Measurements from ENCODE around the gene MICAL3. TPM values are rescaled to one million over a fixed set of nuclear protein-coding genes. Genes with fewer than 3 reads are reported as not detected.

The MICAL3 gene
- total and polyA plus RNA-seq, 2 of the 8 experiments (the other 6 are each of a cell fraction or from before 2014, with no cell fraction given): 8.3 to 41.8 TPM

- TF ChIP-seq MAX (IDR thresholded peaks at IDR 0.05) (no peak), POLR2A (IDR thresholded peaks at IDR 0.05; ENCODE audit: control extremely low read depth in 1 of 2, low read depth in 2 of 2, low read length in 2 of 2) (no peak)
Measured at GRCh38 chr22:17864398-17865182, 159.8 kb downstream of the MICAL3 start (continued).
